HG03039 (cell line): ENCODE measurements around the gene CEACAM19.
"Not testable (repeated sequence)": the region's sequence is repeated elsewhere in the genome, so short reads cannot be mapped to it uniquely, and the experiment has no call there.

ENCODE experiments used
- ATAC-seq: cut with Tn5 transposase; IDR thresholded peaks from one replicate; pipeline ENCODE4 v1.9.1; 2021; ENCODE audit warnings: mild to moderate bottlenecking, moderate library complexity; ENCODE audit not compliant: unreplicated experiment

The CEACAM19 gene

GRCh38 chr19:44698492-44699201 is 27.4 kb downstream of the CEACAM19 start, which contains the start of gene CEACAM16:
Gene CEACAM16 (plus strand): TSS chr19:44699151. CDS start chr19:44701457, 2,306 bp downstream.
- ATAC-seq: no peak

- ATAC-seq: no peak
Measured at GRCh38 chr19:44700547-44700946, 29.3 kb downstream of the CEACAM19 start.

- ATAC-seq: no peak
Measured at GRCh38 chr19:44701228-44701627, 29.9 kb downstream of the CEACAM19 start.

GRCh38 chr19:44702551-44703176 is 31.4 kb downstream of the CEACAM19 start:
- ATAC-seq: no peak

GRCh38 chr19:44703336-44704078 is 32.2 kb downstream of the CEACAM19 start:
- ATAC-seq: no peak

GRCh38 chr19:44704982-44705381 is 33.7 kb downstream of the CEACAM19 start:
- ATAC-seq: no peak

GRCh38 chr19:44705502-44706010 is 34.3 kb downstream of the CEACAM19 start:
- ATAC-seq: no peak

DNA sequence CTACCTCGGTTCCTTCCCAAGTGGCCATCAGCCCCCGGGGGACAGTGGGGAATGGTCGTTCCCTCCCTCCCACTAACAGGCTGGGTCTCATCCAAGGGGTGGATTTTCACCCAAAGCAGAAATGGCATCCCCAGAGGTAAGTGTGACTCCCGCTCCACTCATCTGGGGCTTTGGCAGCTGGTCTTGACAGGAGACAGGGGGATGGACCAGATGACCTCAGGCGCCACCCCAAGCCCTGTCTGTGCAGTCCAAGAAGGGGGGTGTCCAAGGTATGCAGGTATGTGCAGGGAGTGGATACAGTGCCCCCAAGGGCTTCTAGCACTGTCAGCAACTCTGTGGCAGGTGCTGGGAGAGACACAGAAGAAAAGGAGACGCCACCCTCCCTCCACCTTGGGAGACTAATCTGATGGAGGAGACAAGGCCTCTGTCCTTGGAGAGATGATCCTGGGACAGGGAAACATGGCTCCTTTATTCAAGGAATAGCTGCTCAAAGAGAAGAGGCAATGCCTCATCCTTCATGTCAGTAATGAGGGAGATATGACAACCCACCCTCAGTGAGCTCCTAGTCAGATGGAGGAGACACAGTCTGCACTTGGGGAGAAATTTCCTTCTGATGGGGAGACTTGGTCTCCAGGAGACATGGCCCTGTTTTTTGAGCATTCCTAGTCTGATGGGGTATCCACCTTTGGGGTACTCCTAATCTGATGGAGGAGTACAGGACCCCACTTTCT is 35.4 kb downstream of the CEACAM19 start:
- no peak for ATAC-seq

- no peak for ATAC-seq
Measured at GRCh38 chr19:44707794-44708193, 36.5 kb downstream of the CEACAM19 start.

- no peak for ATAC-seq
Measured at GRCh38 chr19:44708940-44709339, 37.7 kb downstream of the CEACAM19 start.

GRCh38 chr19:44709434-44710266 is 38.4 kb downstream of the CEACAM19 start:
- not testable (repeated sequence) for ATAC-seq

DNA sequence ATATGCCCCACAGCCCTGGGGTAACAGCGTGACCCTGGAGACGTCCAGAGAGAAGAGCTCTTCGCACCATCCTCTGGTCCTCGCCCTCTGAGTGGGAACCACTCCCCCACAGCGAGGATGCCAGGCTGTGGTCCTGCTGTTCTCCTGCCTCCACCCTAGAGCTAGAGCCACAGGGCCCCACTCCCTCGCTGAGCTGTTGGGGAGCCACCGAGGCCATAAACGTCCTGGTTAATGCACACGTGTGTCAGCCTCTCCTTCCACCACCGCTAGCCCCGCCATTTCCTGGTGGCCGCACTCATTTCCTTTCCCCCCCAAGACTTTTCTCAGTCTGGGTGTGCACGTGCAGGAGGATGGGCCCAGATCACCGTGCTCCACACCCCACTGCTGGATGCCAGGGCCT is 39.2 kb downstream of the CEACAM19 start:
- ATAC-seq: no peak

GRCh38 chr19:44712864-44713515 is 41.7 kb downstream of the CEACAM19 start:
- no peak for ATAC-seq

DNA sequence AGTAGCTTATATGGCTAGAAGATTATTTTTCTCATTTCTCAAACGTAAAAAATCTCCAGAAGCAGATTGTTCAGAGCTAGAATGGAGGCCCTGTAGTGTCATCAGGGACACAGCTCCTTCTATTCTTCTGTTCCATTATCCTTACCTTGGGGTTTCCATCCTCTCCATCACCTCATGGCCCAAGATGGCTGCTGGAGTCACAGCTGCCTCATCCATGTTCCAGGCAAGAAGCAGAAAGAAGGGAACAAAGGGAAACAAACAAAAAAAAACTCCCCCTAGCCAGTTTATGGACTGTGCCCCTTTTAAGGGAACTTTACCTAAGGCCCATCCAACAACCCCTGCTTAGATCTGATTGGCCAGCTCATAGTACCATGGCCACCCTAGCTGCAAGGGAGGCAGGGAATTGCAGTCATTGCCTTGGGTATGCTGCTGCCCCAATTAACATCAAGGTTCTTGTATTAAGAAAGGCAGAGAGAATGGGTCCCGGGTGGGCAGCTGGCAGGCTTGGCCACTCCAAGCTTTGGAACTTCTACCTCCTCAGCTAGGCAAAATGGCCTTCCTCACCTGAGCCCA is 43.4 kb downstream of the CEACAM19 start:
- ATAC-seq: no peak

GRCh38 chr19:44717603-44718002 is 46.3 kb downstream of the CEACAM19 start:
- no peak for ATAC-seq

GRCh38 chr19:44718441-44719261 is 47.4 kb downstream of the CEACAM19 start:
- ATAC-seq: no peak

DNA sequence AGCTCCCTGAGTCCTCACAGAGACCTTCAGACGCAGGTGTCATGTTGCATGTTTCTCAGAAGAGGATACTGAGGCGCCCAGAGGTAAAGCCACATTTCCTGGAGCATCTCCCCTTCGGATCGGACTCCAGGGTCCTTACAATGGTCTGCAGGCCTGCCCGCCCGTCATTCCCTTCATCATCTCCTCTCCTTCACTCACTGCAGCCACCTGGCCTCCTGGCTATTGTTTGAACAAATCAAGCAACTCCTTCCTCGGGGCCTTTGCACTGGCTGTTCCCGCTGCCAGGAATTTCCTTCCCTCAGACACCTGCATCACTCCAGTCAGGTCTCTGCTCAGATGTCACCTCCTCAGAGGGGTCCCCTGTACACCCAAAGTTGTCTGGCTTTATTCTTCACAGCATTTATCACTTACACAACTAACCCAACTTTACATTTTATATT is 48.0 kb downstream of the CEACAM19 start:
- ATAC-seq: no peak

- ATAC-seq: not testable (repeated sequence)
Measured at GRCh38 chr19:44720396-44720795, 49.1 kb downstream of the CEACAM19 start.
